DMS114 treated with DMSO at 0.1 percent for 48 hours (cell line): Measurements from ENCODE around the gene CFAP157.
A peak's percentile ranks its signal among the peaks of the same experiment; 100 is the strongest.

Source experiments
- DNase-seq: peaks from one replicate; lab custom pipeline; 2025; ENCODE audit not compliant: unreplicated experiment; lab: John Stamatoyannopoulos, UW

CFAP157 gene

DNA sequence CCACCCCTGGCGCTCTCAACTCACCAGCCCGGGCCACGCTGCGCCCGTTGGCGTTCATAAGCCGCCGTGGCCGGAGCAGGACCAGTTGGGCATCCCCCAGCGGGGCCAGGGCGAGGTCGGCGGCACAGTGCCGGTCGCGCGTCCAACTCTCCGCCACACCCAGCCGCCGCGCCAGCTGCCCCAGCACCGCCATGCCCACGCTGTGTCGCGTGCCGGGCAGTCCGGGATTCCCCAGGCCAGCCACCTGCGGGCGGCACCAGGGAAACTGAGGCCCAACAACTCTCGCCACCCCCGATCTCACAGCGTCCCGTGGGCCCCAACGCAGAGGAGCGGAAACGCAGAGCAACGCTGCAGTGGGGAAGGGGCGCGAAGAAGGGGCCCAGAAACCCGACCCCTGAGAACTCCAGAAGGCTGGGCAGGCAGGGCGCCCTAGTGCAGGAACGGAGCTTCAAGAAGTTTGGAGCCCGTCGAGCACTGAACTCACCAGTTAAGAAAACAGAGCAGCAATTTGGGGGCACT is 8.2 kb downstream of the CFAP157 start:
- no peak for DNase-seq

DNA sequence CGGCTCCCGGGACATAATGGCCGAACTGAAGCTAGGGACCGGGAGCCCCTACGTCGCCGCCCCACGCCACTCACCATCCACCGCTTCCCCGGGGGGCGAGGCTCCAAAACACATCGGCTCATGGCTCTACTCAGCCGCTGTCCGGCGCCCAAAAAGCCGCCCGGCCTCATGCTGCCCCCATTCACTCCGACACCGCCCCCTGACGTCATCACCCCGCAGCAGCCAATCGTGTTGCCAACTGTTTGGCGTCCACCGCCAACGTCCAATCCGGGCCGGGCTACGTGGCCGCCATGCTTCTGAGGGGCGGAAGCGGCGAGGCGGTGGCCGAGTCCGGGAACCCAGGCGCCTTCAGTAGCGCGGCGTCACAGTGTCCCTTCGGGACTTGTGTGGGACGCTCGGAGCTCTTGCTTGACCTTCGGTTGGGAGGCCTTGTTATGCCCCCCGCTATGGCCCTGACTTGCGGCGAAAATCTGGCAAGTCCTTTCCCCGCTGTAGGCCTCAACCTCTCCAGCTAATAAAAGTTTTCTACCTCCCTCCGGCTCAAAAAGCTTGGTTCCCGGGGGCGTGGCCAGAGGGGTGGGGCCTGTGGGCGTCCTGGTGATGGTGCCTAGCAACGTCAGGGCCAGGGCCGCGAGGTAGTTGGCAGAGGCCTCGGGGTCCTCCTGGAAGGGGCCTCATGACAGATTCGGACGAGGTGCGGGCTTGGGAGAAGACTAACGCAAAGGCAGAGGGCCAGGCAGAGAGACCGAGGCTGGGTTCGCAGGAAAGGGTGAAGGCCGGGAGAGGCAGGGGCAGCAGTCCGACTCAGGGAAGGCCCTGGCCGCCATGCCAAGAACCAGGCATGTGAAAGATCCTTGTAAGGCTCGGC is 8.9 kb downstream of the CFAP157 start, which contains the start of the genes PTRH1 and TTC16:
Gene PTRH1, minus strand, starts transcription at position 194 of the 868 bp plus-strand sequence. Its CDS starts 24 bp downstream, at position 170.
Gene TTC16, plus strand, starts transcription at position 610 of the 868 bp plus-strand sequence. Its CDS starts 67 bp downstream, at position 677.
- DNase-seq = peak; percentile 84

DNA sequence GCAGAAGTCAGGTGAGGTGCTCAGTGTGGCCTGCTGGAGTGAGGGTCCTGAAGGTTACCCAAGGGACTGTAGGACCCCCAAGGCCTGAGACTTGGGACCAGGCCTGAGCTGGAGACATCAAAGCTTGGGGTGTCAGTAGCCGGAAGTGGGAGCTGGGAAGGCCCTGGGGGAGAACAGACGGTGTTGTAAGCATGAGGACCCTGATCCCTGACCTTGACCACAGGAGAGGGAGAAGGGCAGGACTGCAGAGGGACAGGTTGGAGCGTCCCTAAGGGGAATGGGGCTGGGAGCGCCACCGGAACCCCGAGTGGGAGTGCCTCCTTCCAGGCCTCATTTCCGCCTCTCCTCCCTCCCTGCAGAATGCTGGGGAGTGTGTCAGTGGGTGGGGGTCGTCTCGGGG is 9.6 kb downstream of the CFAP157 start:
- DNase-seq = no peak

DNA sequence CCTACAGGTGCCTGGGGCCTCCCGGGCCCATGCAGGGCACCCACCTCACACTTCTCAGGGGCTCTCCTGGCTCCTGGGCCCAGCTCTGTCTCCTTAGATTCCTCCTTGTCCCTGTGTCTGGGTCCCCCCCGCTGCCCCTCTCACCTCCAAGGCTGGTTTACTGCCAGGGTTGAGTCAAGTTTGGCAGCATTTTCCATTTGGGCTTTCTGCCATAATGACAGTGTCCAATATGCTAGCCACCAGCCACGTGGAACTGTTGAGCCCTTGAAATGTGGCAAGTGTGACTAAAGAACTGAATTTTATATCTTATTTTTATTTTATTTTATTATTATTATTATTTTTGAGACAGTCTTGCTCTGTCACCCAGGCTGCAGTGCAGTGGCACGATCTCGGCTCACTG is 11.0 kb downstream of the CFAP157 start:
- DNase-seq = no peak

- DNase-seq = no peak
Observed at GRCh38 chr9:127720031-127720864, 13.5 kb downstream of the CFAP157 start.

DNA sequence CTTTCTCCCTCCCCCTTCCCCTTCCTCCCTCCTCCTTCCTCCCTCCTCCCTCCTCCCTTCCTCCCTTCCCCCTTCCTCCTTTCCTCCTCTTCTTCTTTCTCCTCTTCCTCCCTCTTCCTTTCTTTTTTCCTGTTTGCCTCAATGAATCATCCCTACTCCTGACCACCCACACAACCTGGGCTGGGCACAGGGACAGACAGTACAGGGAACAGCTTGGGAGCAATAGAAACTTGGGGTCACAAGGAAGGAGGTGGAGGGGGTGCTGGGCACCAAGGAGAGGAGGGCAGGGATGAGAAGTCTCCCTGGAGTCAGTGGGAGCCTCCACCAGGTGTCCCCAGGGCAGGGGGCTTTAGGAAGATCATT is 14.1 kb downstream of the CFAP157 start:
- no peak for DNase-seq

DNA sequence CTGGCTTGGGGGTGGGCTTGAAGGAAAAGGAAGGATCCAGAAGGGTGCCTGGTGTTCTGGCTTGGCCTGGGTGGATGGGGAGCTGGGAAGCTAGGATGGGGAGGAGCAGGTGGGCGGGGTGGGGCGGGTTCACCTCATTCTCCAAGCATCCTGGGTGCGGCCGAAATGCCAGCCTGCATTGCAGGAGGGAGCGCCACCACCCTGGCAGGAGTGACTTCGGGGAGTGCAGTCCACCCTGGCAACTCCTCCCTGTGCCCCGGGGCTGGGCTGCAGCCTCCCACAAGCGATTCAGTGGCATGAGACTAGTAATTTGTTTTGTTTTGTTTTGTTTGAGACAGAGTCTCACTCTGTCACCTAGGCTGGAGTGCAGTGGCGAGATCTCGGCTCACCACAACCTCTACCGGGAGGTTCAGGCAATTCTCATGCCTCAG is 14.6 kb downstream of the CFAP157 start:
- no peak for DNase-seq

DNA sequence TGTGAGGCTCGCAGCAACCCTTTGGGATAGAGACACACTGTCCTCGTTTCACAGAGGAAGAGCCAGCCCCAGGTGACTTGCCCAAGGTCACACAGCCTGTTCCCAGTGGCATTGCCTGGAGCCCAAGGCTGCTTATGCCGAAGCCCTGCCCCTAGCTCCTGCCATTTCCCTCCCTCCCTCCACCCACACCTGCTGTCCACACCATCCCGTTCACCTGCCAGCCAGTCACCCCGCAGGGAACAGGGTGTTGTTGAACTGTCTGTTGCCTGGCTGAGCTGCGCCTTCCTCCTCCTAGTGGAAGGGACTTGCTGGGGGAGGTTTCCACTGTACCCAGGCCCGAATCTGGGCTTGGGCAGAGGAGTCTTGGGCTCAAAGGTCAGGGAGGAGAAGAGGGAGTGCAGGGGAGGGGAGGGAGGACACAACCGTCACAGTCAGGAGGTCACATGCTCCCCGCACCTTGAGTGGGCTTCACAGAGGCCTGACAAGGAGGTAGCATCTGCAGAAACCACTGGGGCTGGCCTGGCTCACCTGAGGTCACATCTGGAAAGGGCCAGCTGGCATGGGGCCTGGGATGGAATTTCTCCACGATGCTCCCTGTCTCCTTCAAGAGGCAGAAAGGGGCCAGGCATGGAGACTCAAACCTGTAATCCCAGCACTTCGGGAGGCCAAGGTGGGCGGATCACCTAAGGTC is 15.4 kb downstream of the CFAP157 start:
- DNase-seq = no peak

DNA sequence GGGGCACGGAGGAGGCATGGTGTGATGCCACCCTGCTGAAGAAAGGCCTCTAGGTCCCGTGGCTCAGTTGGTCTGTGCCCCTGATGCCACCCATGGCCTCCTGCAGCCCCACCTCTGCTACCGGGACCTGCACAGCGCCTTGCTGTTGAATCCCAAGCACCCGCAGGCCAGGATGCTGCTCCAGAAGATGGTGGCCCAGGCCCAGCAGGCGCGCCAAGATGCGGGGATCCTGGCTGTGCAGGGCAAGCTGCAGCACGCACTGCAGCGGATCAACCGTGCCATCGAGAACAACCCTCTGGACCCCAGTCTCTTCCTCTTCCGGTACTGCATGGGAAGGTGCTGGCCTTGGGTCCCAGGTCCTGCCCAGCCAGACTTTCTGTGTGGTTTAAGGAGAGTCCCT is 16.2 kb downstream of the CFAP157 start:
- no peak for DNase-seq

DNA sequence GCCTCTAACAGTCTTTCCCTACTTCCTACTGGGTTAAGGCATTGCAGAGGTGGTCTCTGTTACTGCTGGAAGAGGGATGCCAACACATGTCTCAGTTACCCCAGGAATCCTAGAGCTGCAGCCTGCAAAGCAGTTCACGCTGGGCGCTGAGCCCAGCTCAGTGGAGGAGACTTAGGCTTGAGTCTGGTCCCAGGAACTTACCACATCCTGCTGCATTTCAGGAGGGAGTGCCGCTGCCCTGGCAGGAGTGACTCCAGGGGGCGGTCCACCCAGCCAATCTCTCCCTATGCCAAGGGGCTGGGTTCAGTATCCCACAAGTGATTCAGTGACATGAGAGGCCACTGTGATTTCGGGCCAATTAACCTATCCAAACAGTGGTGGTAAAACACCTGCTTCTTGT is 16.7 kb downstream of the CFAP157 start:
- no peak for DNase-seq

DNA sequence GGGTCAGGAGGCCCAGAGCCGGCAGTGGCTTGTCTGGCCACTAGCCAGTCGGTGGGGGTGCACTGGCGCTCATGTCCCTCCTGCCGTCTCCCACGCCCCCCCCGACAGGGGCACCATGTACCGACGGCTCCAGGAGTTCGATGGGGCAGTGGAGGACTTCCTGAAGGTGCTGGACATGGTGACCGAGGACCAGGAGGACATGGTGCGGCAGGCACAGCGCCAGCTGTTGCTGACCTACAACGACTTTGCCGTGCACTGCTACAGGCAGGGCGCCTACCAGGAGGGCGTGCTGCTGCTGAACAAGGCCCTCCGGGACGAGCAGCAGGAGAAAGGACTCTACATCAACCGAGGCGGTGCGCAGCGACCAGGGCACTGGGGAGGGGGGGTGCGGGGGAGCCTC is 17.2 kb downstream of the CFAP157 start:
- no peak for DNase-seq

DNA sequence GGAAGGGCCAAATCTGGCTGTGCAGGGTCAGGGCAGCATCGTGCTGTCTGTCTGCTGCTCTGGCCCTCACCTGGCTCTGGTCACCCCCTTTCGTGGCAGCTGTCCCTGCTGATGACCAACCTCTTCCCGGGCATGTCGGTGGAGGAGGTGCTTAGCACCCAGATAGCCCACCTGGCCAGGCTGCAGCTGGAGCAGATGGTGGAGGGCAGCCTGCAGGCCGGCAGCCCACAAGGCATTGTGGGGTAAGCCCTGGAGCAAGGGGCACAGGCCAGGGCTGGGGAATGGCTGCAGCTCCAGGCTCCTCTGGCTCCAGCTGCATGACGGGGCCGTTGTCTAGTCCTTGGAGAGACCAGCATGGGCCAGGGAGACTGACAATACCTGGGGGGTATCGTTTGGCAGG is 20.1 kb downstream of the CFAP157 start:
- DNase-seq = no peak

DNA sequence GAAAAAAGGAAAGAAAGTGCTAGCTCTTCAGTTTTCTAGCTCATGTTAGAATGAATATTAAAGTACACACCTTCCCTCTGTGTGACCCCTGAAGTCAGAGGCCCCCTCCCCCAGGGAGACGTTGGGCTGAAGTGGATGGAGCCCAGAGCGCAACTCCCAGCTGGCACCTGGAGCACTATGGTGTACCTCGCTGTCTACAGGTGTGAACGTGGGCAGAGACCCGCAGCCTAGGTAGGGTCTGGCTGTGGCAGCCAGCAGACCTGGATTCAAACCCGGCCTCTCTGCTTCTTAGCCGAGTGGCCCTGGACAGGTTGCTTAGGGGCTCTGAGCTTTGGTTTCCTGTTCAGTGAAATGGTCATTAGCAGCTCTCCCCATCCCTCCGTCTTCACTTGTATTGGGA is 22.0 kb downstream of the CFAP157 start:
- DNase-seq = no peak

DNA sequence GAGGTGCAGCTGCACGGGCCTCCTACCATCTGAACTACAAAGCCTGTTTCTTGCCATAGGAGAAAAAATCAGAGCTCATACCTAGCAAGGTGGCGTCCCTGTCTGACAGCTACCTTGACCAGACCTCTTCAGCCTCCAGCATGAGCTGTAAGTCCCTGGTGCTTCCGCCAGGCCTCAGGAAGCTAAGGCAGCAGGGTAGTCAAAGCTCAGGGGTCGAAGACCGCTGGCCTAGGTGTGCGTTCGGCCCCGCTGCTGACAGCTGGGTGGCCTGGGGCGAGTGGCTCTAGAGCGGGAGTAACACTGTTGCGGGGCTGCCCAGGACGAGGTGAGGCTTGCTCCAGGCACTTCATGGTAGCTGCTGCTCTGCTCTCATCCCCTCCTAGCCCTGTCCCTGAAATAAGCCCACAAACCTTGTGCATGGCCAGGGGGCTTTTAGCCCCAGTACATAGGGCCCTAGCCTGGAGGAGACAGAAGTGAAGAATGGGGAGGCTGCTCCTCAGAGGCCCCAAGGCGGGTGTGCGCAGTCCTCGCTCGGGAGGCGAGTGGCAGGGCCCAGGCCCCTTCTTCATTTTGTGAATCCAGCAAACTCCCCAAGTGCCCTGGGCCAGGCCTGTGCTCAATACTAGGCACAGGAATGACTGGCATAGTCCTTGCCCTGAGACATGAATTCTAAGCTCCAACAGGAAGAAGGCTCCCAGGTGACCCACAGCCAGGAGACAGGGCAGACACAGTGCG is 22.9 kb downstream of the CFAP157 start:
- DNase-seq = no peak

DNA sequence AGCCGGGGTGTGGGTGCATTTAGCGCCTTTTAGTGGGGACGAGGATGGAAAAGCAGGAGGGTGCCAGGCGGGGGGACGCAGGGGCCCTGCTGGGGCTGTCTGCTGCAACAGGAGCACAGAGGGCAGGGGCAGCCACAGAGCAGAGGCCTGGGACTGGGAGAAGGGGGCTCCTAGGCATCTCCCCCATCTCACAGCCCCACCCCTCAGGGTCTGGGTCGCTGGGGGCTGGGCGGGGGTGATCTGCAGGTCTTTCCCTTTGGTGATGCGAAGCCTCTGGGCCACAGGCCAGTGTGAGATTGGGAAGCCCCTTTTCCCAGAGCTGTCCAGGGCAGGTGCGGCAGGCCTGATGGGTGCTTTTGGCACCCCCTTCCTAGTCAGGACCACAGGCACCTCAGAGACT is 23.5 kb downstream of the CFAP157 start:
- no peak for DNase-seq

DNA sequence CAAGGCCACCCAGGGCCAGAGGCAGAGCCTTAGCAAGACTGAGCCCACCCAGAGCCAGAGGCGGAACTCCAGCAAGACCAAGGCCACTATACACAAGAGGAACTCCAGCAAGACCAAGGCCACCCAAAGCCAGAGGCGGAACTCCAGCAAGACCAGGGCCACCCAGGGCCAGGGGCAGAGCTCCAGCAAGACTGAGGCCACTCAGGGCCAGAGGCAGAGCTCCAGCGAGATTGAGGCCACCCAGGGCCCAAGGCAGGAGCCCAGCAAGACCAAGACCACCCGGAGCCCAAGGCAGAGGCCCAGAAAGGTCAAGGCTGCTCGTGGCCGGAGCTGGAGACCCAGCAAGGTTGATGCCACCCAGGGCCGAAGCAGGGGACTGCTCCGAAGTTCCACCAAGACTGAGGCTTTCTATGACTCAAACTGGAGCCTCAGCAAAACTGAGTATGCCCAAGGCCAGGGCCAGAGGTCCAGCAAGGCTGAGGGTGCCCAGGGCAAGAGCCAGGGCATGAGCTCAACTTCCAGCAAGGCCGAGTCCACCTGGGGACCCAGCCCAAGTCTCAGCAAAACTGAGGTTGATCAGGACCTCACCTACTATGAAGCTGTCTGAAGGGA is 24.1 kb downstream of the CFAP157 start:
- no peak for DNase-seq

- no peak for DNase-seq
Observed at GRCh38 chr9:127731938-127732337, 25.1 kb downstream of the CFAP157 start.

DNA sequence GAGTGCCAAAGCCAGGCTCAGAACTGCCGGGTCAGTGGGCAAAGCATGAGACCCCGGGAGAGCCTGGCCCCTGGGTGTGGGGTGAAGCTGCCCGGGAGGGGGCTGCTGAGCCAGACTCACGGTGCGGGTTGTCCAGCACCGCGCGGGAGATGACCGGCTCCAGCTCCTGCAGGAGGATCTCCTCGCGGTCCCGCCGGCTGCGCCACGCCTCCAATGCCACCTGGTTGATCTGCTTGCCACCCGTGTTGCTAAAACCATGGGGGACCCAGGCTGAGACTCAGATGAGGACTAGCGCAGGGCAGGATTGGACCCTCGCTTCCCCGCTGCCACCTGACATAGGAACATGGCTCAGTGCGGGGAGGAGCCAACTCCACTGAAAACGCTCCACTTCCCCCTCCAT is 25.7 kb downstream of the CFAP157 start:
- no peak for DNase-seq

- no peak for DNase-seq
Observed at GRCh38 chr9:127733614-127734013, 26.8 kb downstream of the CFAP157 start.

DNA sequence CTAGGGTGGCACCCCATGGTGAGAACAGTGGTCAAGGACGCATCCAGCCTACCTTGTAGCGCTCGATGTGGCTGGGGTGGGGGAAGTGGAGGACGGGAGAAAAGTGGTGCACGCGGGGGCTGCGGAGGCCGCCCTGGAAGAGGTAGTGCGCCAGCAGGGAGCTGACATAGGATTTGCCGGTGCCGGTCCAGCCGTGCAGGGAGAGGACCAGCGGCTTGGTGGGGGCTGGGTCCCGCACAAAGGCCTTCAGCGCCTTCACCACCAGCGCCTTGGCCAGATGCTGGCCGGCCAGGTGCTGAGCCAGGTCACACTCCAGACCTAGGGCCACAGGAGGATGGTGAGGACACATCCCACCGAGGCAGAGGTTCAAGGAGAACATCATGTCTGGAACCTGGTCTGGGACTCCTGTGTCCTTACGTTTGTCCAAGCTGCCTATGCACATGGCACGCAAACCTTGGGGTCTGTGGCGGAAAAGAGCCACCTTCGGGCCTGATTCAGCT is 27.5 kb downstream of the CFAP157 start:
- no peak for DNase-seq
